Adipose tissue (tissue), 3 donors: ENCODE results near the gene RAB25. TPM values are rescaled to one million over a fixed set of nuclear protein-coding genes. Genes with fewer than 3 reads are reported as not detected.

ENCODE experiments used
- polyA plus RNA-seq, 3 donors: library from polyadenylated mRNA; stranded (reverse); fragments of 200-250 nt; gene quantifications; one replicate each; pipeline ENCODE4 v1.2.3, GENCODE V29; 2013
- donor health status: healthy with polysubstance abuse.
- donor health status: Bipolar disorder and iron deficiency.
- donor health status: healthy.

RAB25 gene
- polyA plus RNA-seq, 3 donors: 0.56 to 58.7 (median 11.8) TPM

Other genes with a start within 250 kb of the RAB25 start
- 10 to 100 TPM in 2 of 3 donors, 1 to 10 TPM in 1; 9.7 to 27.4 (median 15.2) TPM for gene GON4L, start 203.9 kb upstream of the RAB25 start, polyA plus RNA-seq
- gene SYT11, start 201.6 kb upstream of the RAB25 start, polyA plus RNA-seq: 1 to 10 TPM; 1.6 to 3.6 (median 2.0) TPM
- gene RIT1, start 149.8 kb upstream of the RAB25 start, polyA plus RNA-seq: 10 to 100 TPM in 2 of 3 donors, 1 to 10 TPM in 1; 4.4 to 16.5 (median 13.8) TPM
- 10 to 100 TPM; 14.9 to 16.6 (median 15.2) TPM for gene KHDC4, start 126.7 kb upstream of the RAB25 start, polyA plus RNA-seq
- under 1 TPM in 1 of 3 donors, not detected in 2; 0.07 TPM for gene RXFP4, start 119.5 kb upstream of the RAB25 start, polyA plus RNA-seq
- gene ARHGEF2, start 82.6 kb upstream of the RAB25 start, polyA plus RNA-seq: 10 to 100 TPM; 10.0 to 67.3 (median 60.8) TPM
- gene SSR2, start 40.2 kb upstream of the RAB25 start, polyA plus RNA-seq: 100 to 1,000 TPM; 221 to 387 (median 237) TPM
- gene UBQLN4, start 7.4 kb upstream of the RAB25 start, polyA plus RNA-seq: 10 to 100 TPM; 14.5 to 18.9 (median 18.8) TPM
- 100 to 1,000 TPM; 113 to 133 (median 116) TPM for gene LAMTOR2, start 6.4 kb upstream of the RAB25 start, polyA plus RNA-seq
- under 1 TPM; under 0.01 to 0.43 (median 0.26) TPM for gene MEX3A, start 21.3 kb downstream of the RAB25 start, polyA plus RNA-seq
- gene LMNA, start 53.6 kb downstream of the RAB25 start, polyA plus RNA-seq: 100 to 1,000 TPM in 2 of 3 donors, 10 to 100 TPM in 1; 58.6 to 543 (median 239) TPM
- 1 to 10 TPM; 2.1 to 9.5 (median 7.4) TPM for gene SEMA4A, start 92.4 kb downstream of the RAB25 start, polyA plus RNA-seq
- gene SLC25A44, start 132.9 kb downstream of the RAB25 start, polyA plus RNA-seq: 10 to 100 TPM in 2 of 3 donors, 1 to 10 TPM in 1; 6.6 to 27.6 (median 13.8) TPM
- gene PMF1, start 151.8 kb downstream of the RAB25 start, polyA plus RNA-seq: 10 to 100 TPM; 32.3 to 59.8 (median 55.4) TPM
- gene BGLAP, start 181.0 kb downstream of the RAB25 start, polyA plus RNA-seq: 1 to 10 TPM in 1 of 3 donors, under 1 TPM in 2; 0.31 to 2.8 (median 0.71) TPM
- 1 to 10 TPM in 1 of 3 donors, under 1 TPM in 2; 0.67 to 1.1 (median 0.79) TPM for gene PAQR6, start 186.9 kb downstream of the RAB25 start, polyA plus RNA-seq
- gene SMG5, start 221.7 kb downstream of the RAB25 start, polyA plus RNA-seq: 10 to 100 TPM; 24.1 to 34.4 (median 28.3) TPM
- 1 to 10 TPM; 1.8 to 3.1 (median 2.5) TPM for gene TMEM79, start 223.2 kb downstream of the RAB25 start, polyA plus RNA-seq
- 10 to 100 TPM; 19.3 to 41.2 (median 37.2) TPM for gene GLMP, start 234.5 kb downstream of the RAB25 start, polyA plus RNA-seq
- gene VHLL, start 238.1 kb downstream of the RAB25 start, polyA plus RNA-seq: not detected